Measurements from ENCODE around the gene MLIP. TPM values are rescaled to one million over a fixed set of nuclear protein-coding genes. Genes with fewer than 3 reads are reported as not detected.

MLIP gene
- total and polyA plus RNA-seq, 4 donors = 2.0 to 6.0 (median 3.2) TPM

GRCh38 chr6:54193560-54193959 lies 82.3 kb downstream of the MLIP start:
- TF ChIP-seq GABPA (IDR thresholded peaks at IDR 0.05 in 1 of 2, conservative IDR thresholded peaks at IDR 0.05 in 1 of 2) = no peak
- no peak for TF ChIP-seq ZBTB33 (IDR thresholded peaks at IDR 0.05)
- no peak for TF ChIP-seq REST (IDR thresholded peaks at IDR 0.05)
- no peak for TF ChIP-seq NR2F2 (IDR thresholded peaks at IDR 0.05)
- no peak for TF ChIP-seq RAD21 (IDR thresholded peaks at IDR 0.05)
- no peak for TF ChIP-seq TAF1 (conservative IDR thresholded peaks at IDR 0.05)
- TF ChIP-seq FOXA2 (IDR thresholded peaks at IDR 0.05) = no peak
- TF ChIP-seq MAX (IDR thresholded peaks at IDR 0.05) = no peak
- TF ChIP-seq HNF4G (IDR thresholded peaks at IDR 0.05) = no peak
- no peak for TF ChIP-seq YY1 (IDR thresholded peaks at IDR 0.05)
- TF ChIP-seq HNF4A (conservative IDR thresholded peaks at IDR 0.05) = no peak
- TF ChIP-seq SP1 (IDR thresholded peaks at IDR 0.05) = no peak
- no peak for TF ChIP-seq RXRA (IDR thresholded peaks at IDR 0.05)
- TF ChIP-seq CTCF (IDR thresholded peaks at IDR 0.05; ENCODE audit: low read depth, low read length, missing input control) = no peak
- no peak for TF ChIP-seq EGR1 (IDR thresholded peaks at IDR 0.05; ENCODE audit: low read depth in 2 of 2)
- TF ChIP-seq JUND (IDR thresholded peaks at IDR 0.05) = no peak
- TF ChIP-seq FOXA1 (IDR thresholded peaks at IDR 0.05) = no peak
- TF ChIP-seq ATF3 (IDR thresholded peaks at IDR 0.05) = no peak
- WGBS = 82% methylated on average over 3 of the region's 3 CpGs
- Histone ChIP-seq H3K9ac (ENCODE audit: low read depth in 1 of 2, low read length in 2 of 2) (no peak overlapping the region), H3K4me1 (ENCODE audit: control insufficient read depth in 4 of 4, insufficient read depth in 4 of 4, low read length in 3 of 4) (peaks cover 0 to 7% (median 3%) of the 10 kb centered on the region in 4 donors), H3K4me3 (ENCODE audit: low read depth in 1 of 3, low read length in 3 of 3) (no peak overlapping the region), H3K36me3 (ENCODE audit: control insufficient read depth in 4 of 4, insufficient read depth in 3 of 4, low read depth in 1 of 4, low read length in 3 of 4) (no peaks in the 10 kb centered on the region), H3K9me3 (ENCODE audit: control insufficient read depth in 4 of 4, low read length in 3 of 4) (no peaks in the 10 kb centered on the region), H3K27ac (ENCODE audit: low read depth in 1 of 2, low read length in 2 of 2) (no peak overlapping the region), H3K27me3 (ENCODE audit: control insufficient read depth in 4 of 4, insufficient read depth in 4 of 4, low read length in 3 of 4) (no peaks in the 10 kb centered on the region)
- DNase-seq (ENCODE audit: low spot score) = no peak
